Spinal cord (tissue), 10 donors: ENCODE results near the gene PAPSS2. TPM values are rescaled to one million over a fixed set of nuclear protein-coding genes. Genes with fewer than 3 reads are reported as not detected.

Source experiments
- DNase-seq, 6 donors: peaks; one replicate each; pipeline versions ENCODE4 v3.0.0 to v3.0.0-alpha.2; 2013 to 2015; ENCODE audit warnings: low spot score in 6 of 6, low read depth in 4 of 6
- H3K27ac ChIP-seq: one replicate; pipeline ENCODE4 v1.5.1; 2013; ENCODE audit warnings: low read depth, low read length, control low read depth
- H3K27me3 ChIP-seq: one replicate; pipeline ENCODE4 v1.6.1; 2013; ENCODE audit warnings: low read length; ENCODE audit not compliant: control insufficient read depth, insufficient read depth
- H3K36me3 ChIP-seq: one replicate; pipeline ENCODE4 v1.6.1; 2013; ENCODE audit warnings: low read length; ENCODE audit not compliant: control insufficient read depth, insufficient read depth
- H3K4me1 ChIP-seq: one replicate; pipeline ENCODE4 v1.6.1; 2013; ENCODE audit warnings: low read length; ENCODE audit not compliant: control insufficient read depth, insufficient read depth
- H3K4me3 ChIP-seq: one replicate; pipeline ENCODE4 v1.5.1; 2013; ENCODE audit warnings: low read depth, low read length, control low read depth
- H3K9me3 ChIP-seq: one replicate; pipeline ENCODE4 v1.6.1; 2013; ENCODE audit warnings: low read length; ENCODE audit not compliant: control insufficient read depth, insufficient read depth
- WGBS: methylation state at CpG from one replicate; pipeline ENCODE4 v1.1.5; 2013; ENCODE audit warnings: missing lambda C conversion rate; ENCODE audit not compliant: insufficient coverage; 5-methylcytosine and 5-hydroxymethylcytosine counted together
- polyA plus RNA-seq, 2 donors: library from polyadenylated mRNA; unstranded; fragments of 120-200 nt; gene quantifications; one replicate each; pipeline ENCODE4 v1.2.1, GENCODE V29; 2013; ENCODE audit not compliant: insufficient read length in 2 of 2
- total RNA-seq, 2 donors: library from RNA; depleted of rRNA in 1 of 2; stranded (reverse); fragments of 120-200 nt in 1 of 2; fragments of >200 nt in 1 of 2; gene quantifications; one replicate each; pipeline versions ENCODE4 v1.2.3 to v1.2.4, GENCODE V29; 2013 to 2014
- donor health status: healthy.

PAPSS2 gene
- total and polyA plus RNA-seq, 4 donors: 8.8 to 13.4 (median 11.2) TPM

- H3K36me3 ChIP-seq: peaks cover 15% of the 10 kb centered on the region
- H3K27ac ChIP-seq: no peak overlapping the region
- no CpG with 5 or more reads among the region's 7 CpGs for WGBS
- H3K4me1 ChIP-seq: no peaks in the 10 kb centered on the region
- no peaks in the 10 kb centered on the region for H3K9me3 ChIP-seq
- no peak overlapping the region for H3K4me3 ChIP-seq
- no peaks in the 10 kb centered on the region for H3K27me3 ChIP-seq
- DNase-seq: no peak
Observed at GRCh38 chr10:87786421-87786820, 126.7 kb downstream of the PAPSS2 start.

- H3K4me1 ChIP-seq: no peaks in the 10 kb centered on the region
- H3K27ac ChIP-seq: no peak overlapping the region
- no peaks in the 10 kb centered on the region for H3K9me3 ChIP-seq
- H3K27me3 ChIP-seq: no peaks in the 10 kb centered on the region
- no peak overlapping the region for H3K4me3 ChIP-seq
- WGBS: no CpG with 5 or more reads among the region's 3 CpGs
- H3K36me3 ChIP-seq: peaks cover 6% of the 10 kb centered on the region
- DNase-seq: no peak
Observed at GRCh38 chr10:87790185-87790584, 130.5 kb downstream of the PAPSS2 start.

GRCh38 chr10:87794285-87794684, 134.6 kb downstream of the PAPSS2 start:
- no peaks in the 10 kb centered on the region for H3K9me3 ChIP-seq
- H3K4me3 ChIP-seq: no peak overlapping the region
- no peak overlapping the region for H3K27ac ChIP-seq
- no peak for DNase-seq
- peaks cover 3% of the 10 kb centered on the region for H3K36me3 ChIP-seq
- WGBS: 83% methylated on average over 1 of the region's 3 CpGs
- H3K27me3 ChIP-seq: no peaks in the 10 kb centered on the region
- no peaks in the 10 kb centered on the region for H3K4me1 ChIP-seq

Other genes with a start within 250 kb of the PAPSS2 start
- gene MINPP1, start 155.0 kb upstream of the PAPSS2 start, total RNA-seq: 10 to 100 TPM; 19.2 to 23.4 TPM
- 10 to 100 TPM; 23.0 to 24.7 TPM for gene MINPP1, start 155.0 kb upstream of the PAPSS2 start, polyA plus RNA-seq
- gene ATAD1, start 158.3 kb downstream of the PAPSS2 start, total RNA-seq: 10 to 100 TPM; 57.4 to 91.5 TPM
- 10 to 100 TPM; 52.7 to 63.9 TPM for gene ATAD1, start 158.3 kb downstream of the PAPSS2 start, polyA plus RNA-seq
- under 1 TPM; 0.69 to 0.83 TPM for gene KLLN, start 203.7 kb downstream of the PAPSS2 start, total RNA-seq
- 1 to 10 TPM in 1 of 2 donors, under 1 TPM in 1; 0.81 to 1.1 TPM for gene KLLN, start 203.7 kb downstream of the PAPSS2 start, polyA plus RNA-seq
- gene PTEN, start 203.7 kb downstream of the PAPSS2 start, total RNA-seq: 100 to 1,000 TPM; 177 to 217 TPM
- 10 to 100 TPM; 64.4 to 77.0 TPM for gene PTEN, start 203.7 kb downstream of the PAPSS2 start, polyA plus RNA-seq